Lower leg skin (tissue), 3 donors: ENCODE data around the gene TARP.
"Not testable (repeated sequence)": the region's sequence is repeated elsewhere in the genome, so short reads cannot be mapped to it uniquely, and the experiment has no call there.

ENCODE experiments used
- POLR2A ChIP-seq, 2 donors: fragments of 450-650 bp; IDR thresholded peaks; one replicate each; pipeline ENCODE4 v1.6.1; 2016 to 2017; ENCODE audit warnings: antibody characterized with exemption in 2 of 2, mild to moderate bottlenecking in 1 of 2, moderate library complexity in 1 of 2
- TF ChIP-seq, protein P1 (sequence below), 3 donors: fragments of 450-650 bp; IDR thresholded peaks; one replicate each; pipeline ENCODE4 v1.5.1; 2016; ENCODE audit warnings: antibody characterized with exemption in 3 of 3, mild to moderate bottlenecking in 3 of 3, moderate library complexity in 2 of 3

- TF ChIP-seq, protein P1, sequence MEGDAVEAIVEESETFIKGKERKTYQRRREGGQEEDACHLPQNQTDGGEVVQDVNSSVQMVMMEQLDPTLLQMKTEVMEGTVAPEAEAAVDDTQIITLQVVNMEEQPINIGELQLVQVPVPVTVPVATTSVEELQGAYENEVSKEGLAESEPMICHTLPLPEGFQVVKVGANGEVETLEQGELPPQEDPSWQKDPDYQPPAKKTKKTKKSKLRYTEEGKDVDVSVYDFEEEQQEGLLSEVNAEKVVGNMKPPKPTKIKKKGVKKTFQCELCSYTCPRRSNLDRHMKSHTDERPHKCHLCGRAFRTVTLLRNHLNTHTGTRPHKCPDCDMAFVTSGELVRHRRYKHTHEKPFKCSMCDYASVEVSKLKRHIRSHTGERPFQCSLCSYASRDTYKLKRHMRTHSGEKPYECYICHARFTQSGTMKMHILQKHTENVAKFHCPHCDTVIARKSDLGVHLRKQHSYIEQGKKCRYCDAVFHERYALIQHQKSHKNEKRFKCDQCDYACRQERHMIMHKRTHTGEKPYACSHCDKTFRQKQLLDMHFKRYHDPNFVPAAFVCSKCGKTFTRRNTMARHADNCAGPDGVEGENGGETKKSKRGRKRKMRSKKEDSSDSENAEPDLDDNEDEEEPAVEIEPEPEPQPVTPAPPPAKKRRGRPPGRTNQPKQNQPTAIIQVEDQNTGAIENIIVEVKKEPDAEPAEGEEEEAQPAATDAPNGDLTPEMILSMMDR (IDR thresholded peaks at IDR 0.05), result not testable (repeated sequence)
- not testable (repeated sequence) for TF ChIP-seq POLR2A (IDR thresholded peaks at IDR 0.05)
Measured at GRCh38 chr7:38239129-38239528, 34.3 kb downstream of the TARP start.
